HepG2 (cell line): ENCODE data around the gene GPBAR1. TPM values are rescaled to one million over a fixed set of nuclear protein-coding genes. Genes with fewer than 3 reads are reported as not detected.

Source experiments
- AGO2 ChIP-seq: fragments of 200-400 bp; formaldehyde crosslinking; optimal IDR thresholded peaks from 2 replicates; pipeline ENCODE3; 2017; ENCODE audit warnings: mild to moderate bottlenecking, low read depth, low read length, moderate library complexity
- BCL6 ChIP-seq: IDR thresholded peaks from 2 replicates; pipeline ENCODE4 v1.6.1; 2016; ENCODE audit warnings: missing genetic modification reagents, missing compliant biosample characterization
- IKZF4 ChIP-seq: sonication (generic); formaldehyde crosslinking; IDR thresholded peaks from 2 replicates; pipeline ENCODE4 v1.5.1; 2020; ENCODE audit warnings: borderline replicate concordance, mild to moderate bottlenecking, low read depth, missing genetic modification reagents; ENCODE audit errors: not compliant biosample characterization
- PITX1 ChIP-seq: sonication (generic); formaldehyde crosslinking; IDR thresholded peaks from 2 replicates; pipeline ENCODE4 v1.5.1; 2020; ENCODE audit warnings: mild to moderate bottlenecking, missing genetic modification reagents
- RBM22 ChIP-seq: fragments of 200-400 bp; formaldehyde crosslinking; optimal IDR thresholded peaks from 2 replicates; pipeline ENCODE3; 2017; ENCODE audit warnings: mild to moderate bottlenecking, low read length, moderate library complexity
- SRF ChIP-seq: IDR thresholded peaks from 2 replicates; pipeline ENCODE4 v1.6.1; 2011; ENCODE audit warnings: mild to moderate bottlenecking, low read depth, low read length, moderate library complexity
- SRY ChIP-seq: sonication (generic); formaldehyde crosslinking; IDR thresholded peaks from 2 replicates; pipeline ENCODE4 v1.8.0; 2022; ENCODE audit warnings: mild to moderate bottlenecking, missing genetic modification reagents
- THRA ChIP-seq: sonication (generic); formaldehyde crosslinking; IDR thresholded peaks from 2 replicates; pipeline ENCODE4 v1.4.0; 2020; ENCODE audit warnings: missing genetic modification reagents, borderline replicate concordance
- ZBTB33 ChIP-seq: sonication (generic); formaldehyde crosslinking; IDR thresholded peaks from 2 replicates; pipeline ENCODE4 v1.4.0; 2020; ENCODE audit warnings: missing genetic modification reagents
- ZNF496 ChIP-seq: sonication (generic); formaldehyde crosslinking; IDR thresholded peaks from 2 replicates; pipeline ENCODE4 v1.8.1; 2023; ENCODE audit warnings: mild to moderate bottlenecking, moderate library complexity, missing genetic modification reagents; ENCODE audit not compliant: insufficient replicate concordance
- ZNF646 ChIP-seq: sonication (generic); formaldehyde crosslinking; IDR thresholded peaks from 2 replicates; pipeline ENCODE4 v1.9.0; 2021; ENCODE audit warnings: mild to moderate bottlenecking, missing genetic modification reagents
- ZNF691 ChIP-seq: sonication (generic); formaldehyde crosslinking; IDR thresholded peaks from 2 replicates; pipeline ENCODE4 v1.4.0; 2020; ENCODE audit warnings: missing genetic modification reagents, low read depth, mild to moderate bottlenecking, borderline replicate concordance
- polyA plus RNA-seq, 8 experiments: library from polyadenylated mRNA; depleted of rRNA in 3 of 8; stranded (reverse) in 7 of 8; unstranded in 1 of 8; fragments of >200 nt; fragmentation: Illumina TruSeq in 4 of 8; extraction: Trizol in 4 of 8; gene quantifications; 2 replicates each; pipeline versions ENCODE4 v1.2.1 to v1.2.3, GENCODE V29; 2011 to 2016; ENCODE audit warnings: low read depth in 4 of 8, missing spikeins in 1 of 8, mixed read lengths in 1 of 8; ENCODE audit not compliant: insufficient read depth in 1 of 8
- total RNA-seq, 5 experiments: library from RNA; depleted of rRNA; stranded (reverse); fragments of >200 nt; fragmentation: Illumina TruSeq; extraction: Trizol; gene quantifications; 2 replicates each; pipeline ENCODE4 v1.2.3, GENCODE V29; 2016; ENCODE audit warnings: low read depth in 1 of 5
- TF ChIP-seq, protein P1 (sequence below): sonication (generic); formaldehyde crosslinking; IDR thresholded peaks from 2 replicates; pipeline ENCODE4 v1.4.0; 2020; ENCODE audit warnings: missing genetic modification reagents

The GPBAR1 gene
- total and polyA plus RNA-seq, 2 of the 13 experiments (the other 11 are each of a cell fraction or from before 2014, with no cell fraction given): 0.05 to 0.09 TPM

GRCh38 chr2:218292048-218293014, 31.5 kb downstream of the GPBAR1 start, which contains the start of gene TMBIM1 (continued):
- TF ChIP-seq IKZF4 (no peak), RBM22 (no peak), SRY (peak; percentile 32; the same call in 1 of the 2 replicates), ZNF646 (CRISPR knock-in tag) (no peak), PITX1 (CRISPR knock-in tag) (no peak; the same call in none of the 2 replicates), ZNF691 (CRISPR knock-in tag) (peak; percentile 60; the same call in 1 of the 2 replicates), ZNF496 (no peak), ZBTB33 (0 out of 2 replicates have a peak, but pooled peaks have one; percentile 12), BCL6 (CRISPR knock-in tag) (no peak; the same call in 1 of the 2 replicates), THRA (CRISPR knock-in tag) (peak; percentile 46; the same call in 1 of the 2 replicates), SRF (no peak), AGO2 (peak; percentile 90)
- TF ChIP-seq, protein P1, sequence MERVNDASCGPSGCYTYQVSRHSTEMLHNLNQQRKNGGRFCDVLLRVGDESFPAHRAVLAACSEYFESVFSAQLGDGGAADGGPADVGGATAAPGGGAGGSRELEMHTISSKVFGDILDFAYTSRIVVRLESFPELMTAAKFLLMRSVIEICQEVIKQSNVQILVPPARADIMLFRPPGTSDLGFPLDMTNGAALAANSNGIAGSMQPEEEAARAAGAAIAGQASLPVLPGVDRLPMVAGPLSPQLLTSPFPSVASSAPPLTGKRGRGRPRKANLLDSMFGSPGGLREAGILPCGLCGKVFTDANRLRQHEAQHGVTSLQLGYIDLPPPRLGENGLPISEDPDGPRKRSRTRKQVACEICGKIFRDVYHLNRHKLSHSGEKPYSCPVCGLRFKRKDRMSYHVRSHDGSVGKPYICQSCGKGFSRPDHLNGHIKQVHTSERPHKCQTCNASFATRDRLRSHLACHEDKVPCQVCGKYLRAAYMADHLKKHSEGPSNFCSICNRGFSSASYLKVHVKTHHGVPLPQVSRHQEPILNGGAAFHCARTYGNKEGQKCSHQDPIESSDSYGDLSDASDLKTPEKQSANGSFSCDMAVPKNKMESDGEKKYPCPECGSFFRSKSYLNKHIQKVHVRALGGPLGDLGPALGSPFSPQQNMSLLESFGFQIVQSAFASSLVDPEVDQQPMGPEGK (CRISPR knock-in tag): peak; percentile 75
